GM21367 (cell line): ENCODE results near the gene ATP2B2.

Experiments
- ATAC-seq: cut with Tn5 transposase; IDR thresholded peaks from one replicate; pipeline ENCODE4 v1.9.1; 2021; ENCODE audit not compliant: unreplicated experiment

Gene ATP2B2

DNA sequence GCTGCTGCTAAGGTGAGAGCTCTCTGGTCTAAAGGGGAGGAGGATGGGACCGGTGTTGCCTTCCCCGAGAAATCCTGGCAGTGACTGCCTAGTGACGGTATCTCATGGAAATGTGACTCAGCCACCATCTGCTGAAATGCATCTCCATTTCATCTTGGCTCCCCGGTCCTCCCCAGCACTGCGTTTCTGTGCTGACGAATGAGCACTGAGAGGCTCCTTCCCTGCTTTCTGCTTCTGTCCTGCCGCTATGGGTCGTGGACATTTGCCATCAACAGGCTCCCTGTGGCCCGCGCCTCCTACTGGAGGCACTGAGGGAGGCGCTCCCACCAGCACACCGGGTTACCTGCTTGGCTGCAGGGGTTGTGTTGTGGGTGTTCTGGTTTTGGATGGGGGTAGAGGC is 170.9 kb downstream of the ATP2B2 start:
- ATAC-seq: no peak

DNA sequence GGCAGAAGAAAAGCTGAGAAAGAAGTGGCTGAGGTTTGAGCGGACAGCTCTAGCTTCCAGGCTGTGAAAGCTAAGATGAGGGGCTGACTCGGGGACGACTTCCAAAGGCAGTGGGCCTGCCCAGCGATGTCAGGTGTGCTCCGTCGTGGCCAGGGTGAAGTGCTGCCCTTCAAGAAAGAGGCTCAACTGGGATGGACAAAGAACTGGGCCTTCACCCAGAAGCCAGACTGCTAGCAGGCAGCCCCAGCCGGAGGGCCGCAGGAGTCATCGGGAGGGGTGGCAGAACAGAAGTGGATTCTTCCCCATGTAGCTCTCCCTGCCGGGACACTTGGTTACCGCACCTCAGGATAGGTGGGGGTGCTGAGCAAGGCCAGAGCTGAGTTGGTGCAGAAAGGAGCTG is 171.3 kb downstream of the ATP2B2 start:
- ATAC-seq: no peak

DNA sequence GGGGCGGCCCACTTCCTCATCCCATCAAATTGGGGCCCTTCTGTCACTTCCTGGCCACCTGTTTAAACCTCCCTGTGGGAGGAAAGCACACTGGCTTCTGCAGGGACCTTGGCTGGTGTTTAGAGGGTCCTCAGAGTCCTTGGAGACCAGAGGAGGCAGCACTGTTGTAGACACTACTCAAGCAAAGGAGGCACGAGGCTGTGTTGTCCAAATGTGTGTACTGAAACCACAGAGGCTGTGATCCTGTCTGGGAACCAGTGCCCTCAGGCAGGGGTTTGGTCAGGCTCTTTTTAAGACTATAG is 172.1 kb downstream of the ATP2B2 start:
- ATAC-seq: no peak

DNA sequence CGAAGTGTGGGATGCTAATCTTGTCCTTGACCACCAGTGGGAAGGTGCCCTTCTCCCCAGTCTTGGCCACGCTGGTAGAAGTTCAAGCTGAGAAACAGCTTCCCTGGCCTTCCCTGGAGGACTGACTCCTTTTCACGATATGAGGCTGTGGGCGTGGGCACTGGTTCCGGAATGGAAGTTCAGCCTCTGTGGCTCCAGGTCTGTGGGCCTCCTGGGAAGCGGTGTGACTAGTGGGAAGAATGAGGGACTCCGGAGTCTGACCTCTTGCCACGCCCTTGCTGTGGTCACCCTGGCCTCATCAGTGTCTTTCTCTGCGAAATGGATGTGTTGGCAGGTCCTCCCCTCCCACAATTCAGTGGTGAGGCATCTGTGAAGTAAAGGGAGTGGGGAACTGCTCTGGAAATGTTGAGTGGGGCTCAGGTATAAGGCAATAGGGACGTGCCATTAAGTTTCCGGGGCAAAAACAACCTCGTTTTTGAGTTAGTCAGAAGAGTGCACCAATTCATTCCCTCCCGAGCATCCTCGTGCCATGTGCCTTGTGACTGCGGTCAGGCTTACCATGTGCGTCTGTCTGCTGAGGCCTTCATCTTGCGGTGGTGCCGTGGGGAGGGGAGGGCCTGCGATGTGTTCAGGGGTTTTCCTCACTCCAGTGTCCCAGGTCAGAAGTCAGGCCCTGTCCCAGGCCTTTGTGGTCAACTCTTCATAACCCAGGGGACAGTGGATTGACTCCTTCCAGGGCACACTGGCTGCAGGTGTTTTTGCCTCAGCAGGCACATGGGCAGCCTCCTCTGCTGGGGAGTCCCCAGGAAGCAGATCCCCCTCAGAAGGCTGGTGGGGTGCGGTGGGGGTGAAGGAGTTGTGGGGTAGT is 172.7 kb downstream of the ATP2B2 start:
- no peak for ATAC-seq

- no peak for ATAC-seq
Measured at GRCh38 chr3:10331320-10331719, 174.1 kb downstream of the ATP2B2 start.

GRCh38 chr3:10330319-10330718 is 175.1 kb downstream of the ATP2B2 start:
- no peak for ATAC-seq

DNA sequence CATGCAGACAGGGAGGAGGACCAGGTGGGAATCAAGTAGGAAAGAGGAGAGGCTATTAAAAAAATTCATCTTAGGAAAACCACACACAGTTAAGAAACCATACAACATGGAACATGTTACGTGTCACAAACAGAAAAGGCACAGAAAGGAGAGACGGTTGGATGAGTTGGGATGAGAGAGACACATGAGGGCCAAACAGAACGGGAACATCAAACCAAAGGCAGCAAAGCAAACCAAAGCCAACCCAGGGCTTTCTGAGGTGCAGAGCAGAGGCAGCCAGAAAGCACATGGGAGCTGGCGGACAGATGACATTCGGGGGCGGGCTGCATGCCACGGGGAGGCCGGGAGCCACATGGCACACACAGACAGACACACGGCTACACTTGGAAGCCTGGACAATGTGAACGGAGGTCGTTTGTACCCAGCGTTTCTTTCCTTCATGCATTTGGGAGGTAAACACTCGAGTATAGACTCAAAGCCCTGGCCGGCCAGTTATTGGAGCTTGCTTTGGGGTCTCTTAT is 175.8 kb downstream of the ATP2B2 start:
- ATAC-seq: no peak

GRCh38 chr3:10328460-10329071 is 176.8 kb downstream of the ATP2B2 start:
- ATAC-seq: no peak

DNA sequence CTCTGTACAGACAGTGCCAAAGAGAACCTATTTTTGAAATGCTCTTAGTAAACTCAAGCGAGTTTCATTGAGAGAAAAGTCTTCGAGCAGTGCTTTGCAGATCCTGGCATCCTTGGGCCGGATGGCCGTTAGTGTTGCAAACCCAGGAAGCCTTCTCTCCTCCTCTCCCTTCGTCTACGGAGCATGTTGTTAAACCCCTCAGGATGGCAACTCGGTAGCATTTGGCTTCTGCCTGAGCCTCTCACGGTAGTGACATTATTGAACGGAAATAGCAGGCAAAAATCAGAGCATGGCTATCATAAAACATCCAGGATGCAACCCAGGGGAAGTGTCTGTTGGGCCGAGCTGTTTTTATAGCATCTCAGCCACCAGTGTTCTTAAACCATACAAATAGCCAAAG is 177.8 kb downstream of the ATP2B2 start:
- no peak for ATAC-seq

- no peak for ATAC-seq
Measured at GRCh38 chr3:10322352-10322710, 183.1 kb downstream of the ATP2B2 start.

GRCh38 chr3:10321630-10322351 is 183.6 kb downstream of the ATP2B2 start:
- no peak for ATAC-seq

DNA sequence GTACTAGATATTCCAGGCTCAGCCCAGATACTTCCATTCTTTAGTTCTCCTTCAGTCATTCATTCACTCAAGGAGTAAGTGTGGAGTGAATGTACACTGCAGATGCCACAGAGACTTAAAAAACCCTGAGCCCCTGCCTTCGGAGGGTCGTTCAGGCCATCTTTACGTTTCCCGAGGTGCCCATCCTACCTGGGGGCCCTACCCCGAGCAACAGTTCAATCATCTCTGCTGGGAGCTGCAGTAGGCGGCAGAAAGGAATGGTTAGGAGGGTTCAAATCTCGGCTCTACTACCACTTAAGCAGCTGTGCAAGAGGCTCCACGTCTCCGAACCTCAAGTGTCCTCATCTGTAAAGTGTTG is 185.1 kb downstream of the ATP2B2 start:
- ATAC-seq: no peak

DNA sequence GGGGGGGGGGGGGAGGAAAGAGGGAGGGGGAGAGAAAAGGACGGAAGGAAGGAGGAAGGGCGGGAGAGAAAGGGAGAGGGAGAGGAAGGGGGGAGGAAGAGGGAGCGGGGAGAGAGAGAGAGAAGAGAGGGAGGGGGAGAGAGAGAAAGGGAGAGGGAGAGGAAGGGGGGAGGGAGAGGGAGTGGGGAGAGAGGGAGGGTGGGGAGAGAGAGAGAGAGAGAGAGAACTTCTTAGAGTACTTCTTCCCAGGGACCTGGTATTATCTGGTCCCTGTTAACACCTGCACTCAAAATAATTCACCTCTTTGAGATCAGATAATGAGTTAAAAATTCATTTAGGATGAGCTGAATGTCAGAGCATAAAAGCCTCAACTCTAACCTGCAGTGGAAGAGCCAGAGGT is 185.6 kb downstream of the ATP2B2 start:
- ATAC-seq: no peak

- ATAC-seq: no peak
Measured at GRCh38 chr3:10319251-10319650, 186.1 kb downstream of the ATP2B2 start.

- no peak for ATAC-seq
Measured at GRCh38 chr3:10317961-10318350, 187.4 kb downstream of the ATP2B2 start.

DNA sequence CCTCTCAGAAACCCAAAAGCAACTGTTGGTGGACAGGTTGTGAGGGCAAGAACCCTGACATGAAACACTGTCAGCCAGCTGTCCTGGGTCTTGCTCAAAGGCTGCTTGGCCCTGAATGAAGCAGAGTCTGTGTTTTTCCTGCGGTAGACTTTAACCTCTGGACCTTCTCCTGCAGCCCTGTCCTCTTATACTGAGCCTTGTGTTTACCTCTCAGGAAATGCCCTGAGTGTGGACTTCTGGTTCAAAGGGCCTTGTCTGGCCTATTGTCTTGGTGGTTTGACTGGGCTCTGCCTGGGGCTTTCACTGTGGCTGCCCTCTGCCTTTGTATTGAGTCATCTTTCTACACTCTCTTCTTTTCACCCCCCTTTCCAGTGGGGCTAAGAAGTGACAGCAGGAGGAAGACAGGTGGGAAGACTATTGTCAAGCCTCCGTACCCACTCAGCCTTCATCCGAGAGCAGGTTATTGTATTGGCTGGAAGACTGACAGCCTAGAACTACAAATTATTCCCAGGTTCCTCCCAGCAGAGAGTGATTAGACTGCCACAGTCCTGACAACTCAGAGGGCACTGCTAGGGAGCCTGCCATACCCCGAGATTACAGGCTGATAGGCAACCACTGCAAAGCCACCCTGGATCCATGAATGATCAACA is 187.9 kb downstream of the ATP2B2 start:
- no peak for ATAC-seq

DNA sequence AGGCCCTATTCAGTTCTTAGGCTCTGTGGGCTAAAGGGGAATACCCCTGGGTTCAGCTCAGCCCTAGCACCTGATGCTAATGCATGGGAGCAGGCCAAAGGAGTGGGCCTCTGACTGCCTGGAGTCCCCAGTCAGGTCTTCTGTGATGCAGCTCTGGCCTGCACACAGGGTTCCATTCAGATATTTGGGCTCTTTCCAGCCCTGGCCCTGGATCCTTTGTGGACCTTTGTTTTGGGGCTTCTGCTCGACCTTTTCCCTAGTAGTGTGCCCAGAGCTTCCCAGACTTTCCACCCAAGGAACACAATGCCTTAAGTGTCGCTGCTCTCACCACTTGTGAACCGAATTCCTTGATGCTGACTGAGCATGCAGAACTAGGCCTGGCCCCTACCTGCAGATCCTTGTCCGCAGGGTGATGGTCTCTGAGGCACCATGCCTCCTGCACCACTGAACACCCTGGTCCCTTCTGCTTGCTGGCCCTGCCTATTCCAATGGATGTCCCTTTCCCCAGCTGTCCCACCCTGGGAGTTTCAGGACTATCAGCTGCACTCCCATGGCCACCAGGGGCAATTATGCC is 189.5 kb downstream of the ATP2B2 start:
- no peak for ATAC-seq

- ATAC-seq: no peak
Measured at GRCh38 chr3:10315101-10315500, 190.3 kb downstream of the ATP2B2 start.

- ATAC-seq: no peak
Measured at GRCh38 chr3:10312861-10313260, 192.5 kb downstream of the ATP2B2 start.

GRCh38 chr3:10312391-10312790 is 193.0 kb downstream of the ATP2B2 start:
- ATAC-seq: no peak

- ATAC-seq: no peak
Measured at GRCh38 chr3:10311710-10312109, 193.7 kb downstream of the ATP2B2 start.
